Transverse colon (tissue), 4 donors: ENCODE measurements around the gene CFAP92. TPM values are rescaled to one million over a fixed set of nuclear protein-coding genes. Genes with fewer than 3 reads are reported as not detected.

Source experiments
- DNase-seq: peaks from one replicate; pipeline ENCODE4 v3.0.0-alpha.2; 2019
- H3K27ac ChIP-seq, 4 donors: fragments of 200-600 bp; sonication (generic); 2 replicates each; pipeline ENCODE4 v1.5.1; 2016 to 2018; ENCODE audit warnings: inconsistent platforms in 4 of 4
- H3K27me3 ChIP-seq: fragments of 200-600 bp; sonication (generic); 2 replicates; pipeline ENCODE4 v1.5.1; 2017; ENCODE audit warnings: inconsistent platforms
- H3K36me3 ChIP-seq, 4 donors: fragments of 200-600 bp; sonication (generic); 2 replicates each; pipeline ENCODE4 v1.5.1; 2017 to 2019; ENCODE audit warnings: inconsistent platforms in 4 of 4
- H3K4me1 ChIP-seq, 4 donors: fragments of 200-600 bp; sonication (generic); 2 replicates each; pipeline ENCODE4 v1.5.1; 2017 to 2020; ENCODE audit warnings: inconsistent platforms in 4 of 4
- H3K4me3 ChIP-seq, 4 donors: fragments of 200-600 bp; sonication (generic); 1 replicate in 1 of 4; 2 replicates in 3 of 4; pipeline versions ENCODE4 v1.5.1 to v1.6.1; 2017 to 2019; ENCODE audit warnings: inconsistent platforms in 4 of 4
- H3K9me3 ChIP-seq, 2 donors: fragments of 200-600 bp; sonication (generic); 2 replicates each; pipeline ENCODE4 v1.5.1; 2017 to 2019; ENCODE audit warnings: inconsistent platforms in 2 of 2
- EP300 ChIP-seq: sonication (generic); formaldehyde crosslinking; IDR thresholded peaks from one replicate; pipeline ENCODE4 v1.6.1; 2017; ENCODE audit warnings: antibody characterized with exemption, low read depth
- POLR2A ChIP-seq: fragments of 450-650 bp; IDR thresholded peaks from one replicate; pipeline ENCODE4 v1.6.1; 2016; ENCODE audit warnings: antibody characterized with exemption, mild to moderate bottlenecking, moderate library complexity
- POLR2AphosphoS5 ChIP-seq, 3 donors: sonication (generic); formaldehyde crosslinking; IDR thresholded peaks; one replicate each; pipeline ENCODE4 v1.6.1; 2016; ENCODE audit warnings: antibody characterized with exemption in 3 of 3
- WGBS, 2 donors: methylation state at CpG; one replicate each; pipeline ENCODE4 v1.1.5; 2018; ENCODE audit warnings: low coverage in 1 of 2; 5-methylcytosine and 5-hydroxymethylcytosine counted together
- in situ Hi-C, 4 donors: fragments of 200-750 bp; cut with MboI; loops; one replicate each; pipeline versions ENCODE4 v1.15.0 to v1.15.1; 2017; ENCODE audit warnings: low sequenced_read_pairs in 3 of 4, low pct_ligation_motif_present in 1 of 4, low pct_unique_long_range_greater_than_20kb in 1 of 4
- intact Hi-C: fragments of 100-400 bp; cut with DNase I; formaldehyde crosslinking; loops from one replicate; pipeline ENCODE4 v1.15.1; 2023; ENCODE audit warnings: low total_unique reads
- total RNA-seq, 4 donors: library from RNA; depleted of rRNA; stranded (reverse); fragments of >200 nt; gene quantifications; one replicate each; pipeline ENCODE4 v1.1.0, GENCODE V29; 2016
- TF ChIP-seq, protein P1 (sequence below), 5 experiments: fragments of 200-600 bp in 3 of 5; fragments of 450-650 bp in 2 of 5; sonication (generic) in 3 of 5; IDR thresholded peaks; 1 replicate in 2 of 5; 2 replicates in 3 of 5; pipeline ENCODE4 v1.5.1; 2016 to 2017; ENCODE audit warnings: antibody characterized with exemption in 5 of 5, inconsistent platforms in 3 of 5, mild to moderate bottlenecking in 2 of 5, moderate library complexity in 1 of 5

Gene CFAP92
- total RNA-seq, 4 donors from 2014 or later, result 0.95 to 1.2 TPM; not detected in 2

DNA sequence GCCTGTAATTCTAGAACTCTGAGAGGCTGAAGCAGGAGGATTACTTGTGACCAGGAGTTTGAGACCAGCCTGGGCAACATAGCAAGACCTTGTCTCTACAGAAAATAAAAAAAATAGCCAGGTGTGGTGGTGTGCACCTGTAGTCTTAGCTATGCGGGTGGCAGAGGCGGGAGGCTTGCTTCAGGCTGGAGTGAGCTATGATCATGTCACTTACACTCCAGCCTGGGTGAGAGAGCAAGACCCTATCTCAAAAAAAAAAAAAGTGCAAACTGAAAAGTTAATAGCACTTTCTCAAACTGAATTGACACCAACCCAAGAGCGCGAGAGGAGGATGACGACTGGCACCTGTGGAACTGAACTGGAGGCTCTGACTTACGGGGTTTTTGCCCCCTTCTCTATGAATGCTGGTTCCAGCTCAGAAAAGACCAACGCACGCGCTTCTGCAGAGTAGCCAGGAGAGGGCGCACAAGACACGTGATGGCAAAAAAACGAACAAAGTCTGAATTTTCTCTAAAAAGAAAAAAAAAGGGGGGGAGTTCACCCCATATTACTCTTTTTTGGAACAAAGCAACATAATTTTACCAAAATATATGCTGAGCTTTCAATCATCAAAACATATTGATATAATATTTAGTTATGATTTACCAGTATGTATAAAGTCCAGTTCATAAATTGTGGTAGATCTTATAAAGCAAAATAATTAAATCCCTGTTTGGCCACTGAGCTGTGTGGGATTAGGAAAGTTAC, 23.7 kb downstream of the CFAP92 start:
- Histone ChIP-seq H3K9me3 (no peaks in the 10 kb centered on the region), H3K27ac (no peak overlapping the region), H3K4me1 (peaks cover 0 to 19% (median 0%) of the 10 kb centered on the region in 4 donors), H3K4me3 (no peak overlapping the region), H3K36me3 (no peaks in the 10 kb centered on the region), H3K27me3 (no peaks in the 10 kb centered on the region)
- peak; percentile 35 for DNase-seq
- WGBS, 2 donors, result 9 to 10% methylated on average over 12 of the region's 12 CpGs
- in situ Hi-C loops (loop anchor here in 2 of 4 donors (10.0 kb wide), 1 partner anchor 275 kb away; the partner anchor contains the start of gene COPG1 (in 2 of the 2)), intact Hi-C loops (no loop called here)
- TF ChIP-seq POLR2A, result no peak
- TF ChIP-seq EP300, result no peak
- TF ChIP-seq POLR2AphosphoS5 (IDR thresholded peaks at IDR 0.05), result no peak
- TF ChIP-seq, protein P1, sequence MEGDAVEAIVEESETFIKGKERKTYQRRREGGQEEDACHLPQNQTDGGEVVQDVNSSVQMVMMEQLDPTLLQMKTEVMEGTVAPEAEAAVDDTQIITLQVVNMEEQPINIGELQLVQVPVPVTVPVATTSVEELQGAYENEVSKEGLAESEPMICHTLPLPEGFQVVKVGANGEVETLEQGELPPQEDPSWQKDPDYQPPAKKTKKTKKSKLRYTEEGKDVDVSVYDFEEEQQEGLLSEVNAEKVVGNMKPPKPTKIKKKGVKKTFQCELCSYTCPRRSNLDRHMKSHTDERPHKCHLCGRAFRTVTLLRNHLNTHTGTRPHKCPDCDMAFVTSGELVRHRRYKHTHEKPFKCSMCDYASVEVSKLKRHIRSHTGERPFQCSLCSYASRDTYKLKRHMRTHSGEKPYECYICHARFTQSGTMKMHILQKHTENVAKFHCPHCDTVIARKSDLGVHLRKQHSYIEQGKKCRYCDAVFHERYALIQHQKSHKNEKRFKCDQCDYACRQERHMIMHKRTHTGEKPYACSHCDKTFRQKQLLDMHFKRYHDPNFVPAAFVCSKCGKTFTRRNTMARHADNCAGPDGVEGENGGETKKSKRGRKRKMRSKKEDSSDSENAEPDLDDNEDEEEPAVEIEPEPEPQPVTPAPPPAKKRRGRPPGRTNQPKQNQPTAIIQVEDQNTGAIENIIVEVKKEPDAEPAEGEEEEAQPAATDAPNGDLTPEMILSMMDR (IDR thresholded peaks at IDR 0.05), result peak; percentile 87 to 94 (median 92)

DNA sequence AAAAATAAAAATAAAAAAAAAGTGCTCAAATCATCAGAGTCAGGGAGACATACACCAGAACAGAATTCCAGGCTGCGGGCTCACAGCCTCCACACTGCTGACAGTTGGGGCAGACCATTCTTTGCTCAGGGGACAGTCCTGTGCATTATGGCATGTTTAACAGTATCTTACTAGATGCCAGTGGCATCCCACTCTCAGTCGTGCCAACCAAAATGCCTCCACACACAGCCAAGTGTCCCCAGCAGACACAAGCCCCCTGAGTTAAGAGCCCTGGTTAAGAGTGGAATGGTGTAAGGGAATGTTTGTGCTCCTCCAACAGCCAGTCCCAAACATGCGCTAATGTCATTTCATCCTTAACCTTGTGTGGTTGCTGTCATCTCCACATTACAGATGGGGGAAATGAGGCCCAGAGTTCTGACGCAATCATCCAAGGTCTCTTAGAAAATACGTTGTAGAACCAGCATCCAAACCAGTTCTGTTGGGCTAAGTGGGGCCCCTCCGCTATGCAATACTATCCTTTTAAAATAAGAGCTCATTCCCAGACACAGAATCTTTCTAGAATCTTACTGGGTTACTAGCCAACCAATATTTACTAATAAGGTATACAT, 26.0 kb downstream of the CFAP92 start:
- no peak for DNase-seq
- Histone ChIP-seq H3K4me1 (peaks cover 0 to 19% (median 0%) of the 10 kb centered on the region in 4 donors), H3K27ac (no peak overlapping the region), H3K27me3 (no peaks in the 10 kb centered on the region), H3K4me3 (no peak overlapping the region), H3K36me3 (no peaks in the 10 kb centered on the region), H3K9me3 (no peaks in the 10 kb centered on the region)
- 88% methylated on average over 6 of the region's 6 CpGs; no CpG with 5 or more reads in 1 of the 2 donors for WGBS, 2 donors
- TF ChIP-seq POLR2A (no peak), EP300 (no peak), POLR2AphosphoS5 (IDR thresholded peaks at IDR 0.05) (no peak)
- TF ChIP-seq, protein P1 (IDR thresholded peaks at IDR 0.05), result no peak
- intact Hi-C loops, result no loop called here
- in situ Hi-C loops, result no loop called here

DNA sequence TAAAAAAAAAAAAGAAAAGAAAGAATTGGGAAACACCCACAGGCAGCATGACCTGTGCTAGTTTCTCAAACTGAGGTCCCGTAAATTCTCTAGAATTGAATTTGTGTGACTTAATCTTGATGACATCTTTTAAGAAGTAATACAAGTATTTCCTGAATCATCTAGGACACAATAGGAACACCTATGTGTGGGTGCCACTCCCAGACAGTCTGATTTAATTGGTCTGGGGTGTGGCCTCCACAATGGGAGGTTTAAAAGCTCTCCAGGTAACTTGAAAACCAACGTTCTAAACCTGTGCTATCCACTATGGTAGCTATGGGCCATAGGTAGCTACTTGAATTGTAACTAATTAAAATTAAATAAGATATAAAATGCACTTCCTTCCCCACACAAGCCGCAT, 28.1 kb downstream of the CFAP92 start:
- intact Hi-C loops, result no loop called here
- in situ Hi-C loops, result no loop called here
- no peak overlapping the region for H3K27ac ChIP-seq
- no peaks in the 10 kb centered on the region for H3K36me3 ChIP-seq
- no peaks in the 10 kb centered on the region for H3K27me3 ChIP-seq
- WGBS, 2 donors, result 45 to 60% methylated on average over 1 to 3 of the region's 3 CpGs
- H3K9me3 ChIP-seq, result no peaks in the 10 kb centered on the region
- H3K4me1 ChIP-seq, result peaks cover 0 to 14% (median 0%) of the 10 kb centered on the region in 4 donors
- TF ChIP-seq, protein P1 (IDR thresholded peaks at IDR 0.05), result no peak
- no peak for TF ChIP-seq EP300
- no peak for TF ChIP-seq POLR2A
- no peak for TF ChIP-seq POLR2AphosphoS5 (IDR thresholded peaks at IDR 0.05)
- no peak for DNase-seq
- no peak overlapping the region for H3K4me3 ChIP-seq

DNA sequence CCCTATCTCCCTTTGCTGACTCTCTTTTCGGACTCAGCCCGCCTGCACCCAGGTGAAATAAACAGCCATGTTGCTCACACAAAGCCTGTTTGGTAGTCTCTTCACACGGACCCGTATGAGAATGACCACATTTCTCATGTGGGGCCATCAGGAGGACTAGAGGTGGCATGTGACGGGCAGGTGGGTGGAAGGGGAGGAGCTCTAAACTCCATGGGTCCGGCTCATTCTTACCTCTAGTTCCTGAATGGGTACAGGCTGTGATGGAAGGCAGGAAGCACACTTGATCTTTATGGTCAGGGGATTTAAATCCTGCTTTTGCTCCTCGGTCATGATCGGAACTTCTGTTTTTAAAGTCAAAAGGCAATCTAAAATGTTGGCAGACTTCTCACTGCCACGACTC, 28.6 kb downstream of the CFAP92 start:
- Histone ChIP-seq H3K9me3 (no peaks in the 10 kb centered on the region), H3K4me1 (peaks cover 0 to 9% (median 0%) of the 10 kb centered on the region in 4 donors), H3K27ac (no peak overlapping the region), H3K36me3 (no peaks in the 10 kb centered on the region), H3K27me3 (no peaks in the 10 kb centered on the region), H3K4me3 (no peak overlapping the region)
- TF ChIP-seq, protein P1 (IDR thresholded peaks at IDR 0.05), result no peak
- TF ChIP-seq POLR2A (no peak), EP300 (no peak), POLR2AphosphoS5 (IDR thresholded peaks at IDR 0.05) (no peak)
- 80% methylated on average over 9 of the region's 9 CpGs; no CpG with 5 or more reads in 1 of the 2 donors for WGBS, 2 donors
- no peak for DNase-seq
- in situ Hi-C loops (no loop called here), intact Hi-C loops (no loop called here)
